ENCODE results near the gene RYR3.

RYR3 gene

DNA sequence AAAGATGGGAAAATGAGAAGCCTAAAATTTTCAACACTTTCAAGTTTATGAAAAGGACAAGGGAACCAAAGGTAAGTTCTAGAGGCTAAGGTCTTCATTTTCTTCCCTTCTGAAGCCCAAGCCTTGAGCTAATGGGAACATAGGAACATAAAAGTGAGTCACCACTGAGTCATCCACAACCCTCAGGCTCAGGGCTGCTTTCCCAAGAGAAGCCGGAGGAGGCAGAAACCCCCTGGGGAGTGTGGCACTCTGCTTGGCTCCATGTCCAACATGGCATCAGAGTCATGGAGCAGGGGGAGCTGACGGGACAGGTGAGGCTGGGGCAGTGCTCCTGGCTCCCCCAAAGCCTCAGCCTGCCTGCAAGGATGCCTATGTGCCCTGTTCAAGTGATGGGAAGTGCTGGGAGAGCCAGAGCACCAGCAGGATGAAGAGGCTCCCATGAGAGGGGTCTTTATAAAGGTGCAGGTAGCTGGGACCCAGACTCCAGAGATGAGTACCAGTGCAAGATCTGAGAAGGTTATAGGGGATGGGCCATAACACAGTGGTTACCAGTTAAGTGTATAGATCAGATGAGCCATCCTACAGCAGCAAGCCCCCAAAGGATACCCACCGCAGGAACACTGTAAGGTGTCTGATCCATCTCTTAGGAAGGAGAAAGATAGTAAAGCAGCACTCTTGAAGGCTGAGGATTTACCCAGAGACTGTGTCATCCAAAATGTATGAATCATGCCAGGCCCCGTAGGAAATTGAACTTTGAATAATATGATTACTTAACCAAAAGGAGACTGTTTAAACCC is 31.8 kb upstream of the RYR3 start (continued):
- TF ChIP-seq ZNF645 (tag by site-specific recombination; IDR thresholded peaks at IDR 0.05) (no peak), ZNF202 (tag by site-specific recombination; IDR thresholded peaks at IDR 0.05; ENCODE audit: borderline replicate concordance) (no peak), ZNF26 (tag by site-specific recombination; IDR thresholded peaks at IDR 0.05) (no peak), ZNF2 (tag by site-specific recombination; IDR thresholded peaks at IDR 0.05) (no peak), ZNF518A (tag by site-specific recombination; conservative IDR thresholded peaks at IDR 0.05; ENCODE audit: low read depth) (no peak), ZIC2 (tag by site-specific recombination; IDR thresholded peaks at IDR 0.05) (peak; percentile 34; the same call in 1 of the 2 replicates), SP7 (tag by site-specific recombination; IDR thresholded peaks at IDR 0.05) (peak; percentile 49; the same call in 1 of the 2 replicates), ZBTB48 (tag by site-specific recombination; IDR thresholded peaks at IDR 0.05) (no peak), ZNF558 (tag by site-specific recombination; IDR thresholded peaks at IDR 0.05) (no peak), ZNF548 (tag by site-specific recombination; IDR thresholded peaks at IDR 0.05) (no peak), BCL11B (tag by site-specific recombination; IDR thresholded peaks at IDR 0.05; ENCODE audit: low read depth) (no peak), ZNF174 (tag by site-specific recombination; IDR thresholded peaks at IDR 0.05) (no peak), ZNF248 (tag by site-specific recombination; IDR thresholded peaks at IDR 0.05) (no peak), IKZF3 (tag by site-specific recombination; IDR thresholded peaks at IDR 0.05) (no peak), REPIN1 (tag by site-specific recombination; IDR thresholded peaks at IDR 0.05; ENCODE audit: low read depth) (no peak), ZNF335 (tag by site-specific recombination; conservative IDR thresholded peaks at IDR 0.05) (no peak), HOXD13 (CRISPR knock-in tag; IDR thresholded peaks at IDR 0.05; ENCODE audit: borderline replicate concordance) (no peak), ZNF776 (tag by site-specific recombination; IDR thresholded peaks at IDR 0.05; ENCODE audit: borderline replicate concordance) (no peak), ZNF433 (tag by site-specific recombination; IDR thresholded peaks at IDR 0.05; ENCODE audit: low read depth) (no peak), ZNF155 (tag by site-specific recombination; IDR thresholded peaks at IDR 0.05) (no peak), ZBTB26 (tag by site-specific recombination; optimal IDR thresholded peaks at IDR 0.05) (no peak)
- TF ChIP-seq, protein P1, sequence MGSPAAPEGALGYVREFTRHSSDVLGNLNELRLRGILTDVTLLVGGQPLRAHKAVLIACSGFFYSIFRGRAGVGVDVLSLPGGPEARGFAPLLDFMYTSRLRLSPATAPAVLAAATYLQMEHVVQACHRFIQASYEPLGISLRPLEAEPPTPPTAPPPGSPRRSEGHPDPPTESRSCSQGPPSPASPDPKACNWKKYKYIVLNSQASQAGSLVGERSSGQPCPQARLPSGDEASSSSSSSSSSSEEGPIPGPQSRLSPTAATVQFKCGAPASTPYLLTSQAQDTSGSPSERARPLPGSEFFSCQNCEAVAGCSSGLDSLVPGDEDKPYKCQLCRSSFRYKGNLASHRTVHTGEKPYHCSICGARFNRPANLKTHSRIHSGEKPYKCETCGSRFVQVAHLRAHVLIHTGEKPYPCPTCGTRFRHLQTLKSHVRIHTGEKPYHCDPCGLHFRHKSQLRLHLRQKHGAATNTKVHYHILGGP (tag by site-specific recombination; IDR thresholded peaks at IDR 0.05) = no peak

Measured in HEK293 (cell line).